Measurements from ENCODE around the gene FMNL2. TPM values are rescaled to one million over a fixed set of nuclear protein-coding genes. Genes with fewer than 3 reads are reported as not detected.

FMNL2 gene
- polyA plus RNA-seq, 1 donor from 2014 or later = 0.24 TPM

DNA sequence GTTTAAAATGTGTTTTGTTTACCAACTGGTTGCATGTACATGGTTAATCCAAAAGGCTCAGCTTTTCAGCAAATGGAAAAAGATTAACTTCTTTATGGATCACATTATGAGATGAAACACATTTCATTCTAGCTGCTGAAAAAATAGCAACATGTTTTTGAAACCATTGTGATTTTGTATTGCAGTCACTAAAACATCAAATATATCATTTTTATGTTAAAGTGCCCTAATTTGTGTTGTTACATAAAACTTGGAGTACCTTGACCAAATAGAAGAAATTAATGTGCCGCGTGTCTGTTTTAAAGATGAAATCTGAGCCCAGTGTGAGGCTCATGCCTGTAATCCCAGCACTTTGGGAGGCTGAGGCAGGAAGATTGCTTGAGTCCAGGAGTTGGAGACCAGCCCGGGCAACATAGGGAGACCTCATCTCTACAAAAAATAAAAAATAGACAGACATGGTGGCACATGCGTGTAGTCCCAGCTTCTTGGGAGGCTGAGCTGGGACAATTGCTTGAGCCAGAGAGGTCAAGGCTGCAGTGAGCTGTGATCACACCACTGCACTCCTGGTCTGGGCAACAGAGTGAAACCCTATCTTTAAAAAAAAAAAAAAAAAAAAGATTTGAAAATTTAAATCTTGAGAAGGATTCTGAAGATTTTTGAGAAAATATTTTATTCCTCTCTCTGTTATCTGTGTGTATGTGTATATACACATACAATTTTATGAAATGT lies 96.6 kb downstream of the FMNL2 start:
- H3K4me1 Mint-ChIP-seq = peaks cover 0 to 5% (median 2%) of the 10 kb centered on the region in 3 donors
- H3K9me3 Mint-ChIP-seq = no peaks in the 10 kb centered on the region
- no peaks in the 10 kb centered on the region for H3K36me3 Mint-ChIP-seq
- H3K27me3 Mint-ChIP-seq = no peaks in the 10 kb centered on the region
- peak overlapping the region in 1 of 4 donors; percentile 19 for H3K4me3 Mint-ChIP-seq
- no peak overlapping the region for H3K27ac Mint-ChIP-seq

DNA sequence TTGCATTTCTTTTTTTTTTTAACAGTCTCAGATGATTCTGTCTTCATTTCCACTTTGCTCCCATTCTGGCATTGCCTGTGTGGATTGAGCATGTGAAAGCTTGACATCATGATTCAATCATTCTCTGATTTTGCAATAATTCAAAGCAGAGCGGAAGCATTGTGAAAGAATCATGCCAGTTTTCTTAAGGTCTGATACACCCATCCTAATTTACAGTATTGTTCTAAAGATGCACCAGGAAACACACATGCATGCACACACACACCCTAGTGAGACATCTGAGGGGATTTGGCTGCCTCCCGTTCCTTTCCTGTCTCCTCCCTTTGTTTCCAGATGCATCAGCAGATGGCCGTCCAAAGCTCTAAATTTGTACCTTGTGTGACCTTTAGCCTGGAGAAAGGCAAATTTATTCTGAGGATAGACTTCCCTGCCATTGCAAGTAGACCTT lies 97.3 kb downstream of the FMNL2 start:
- H3K4me3 Mint-ChIP-seq = no peak overlapping the region
- peak overlapping the region in 1 of 3 donors; percentile 41 for H3K27ac Mint-ChIP-seq
- no peaks in the 10 kb centered on the region for H3K9me3 Mint-ChIP-seq
- peaks cover 0 to 5% (median 2%) of the 10 kb centered on the region in 3 donors for H3K4me1 Mint-ChIP-seq
- no peaks in the 10 kb centered on the region for H3K36me3 Mint-ChIP-seq
- H3K27me3 Mint-ChIP-seq = no peaks in the 10 kb centered on the region

DNA sequence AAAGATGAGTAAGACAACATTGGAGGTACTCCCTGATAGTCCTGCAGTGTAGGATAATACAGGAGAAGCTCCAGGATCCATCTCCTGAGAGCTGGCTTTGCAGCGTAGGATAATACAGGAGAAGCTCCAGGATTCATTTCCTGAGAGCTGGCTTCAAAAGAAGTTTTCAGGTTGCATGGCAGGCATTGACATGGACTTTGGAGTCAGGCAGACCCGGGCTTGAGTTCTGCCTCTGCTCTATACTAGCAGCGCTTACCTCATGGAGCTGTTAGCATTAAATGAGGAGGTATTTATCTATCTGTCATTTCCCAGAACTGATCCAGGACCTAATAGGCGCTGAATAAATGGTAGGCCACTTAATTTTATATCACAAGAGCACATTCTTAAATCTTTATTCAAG lies 97.8 kb downstream of the FMNL2 start:
- H3K4me3 Mint-ChIP-seq = no peak overlapping the region
- H3K27ac Mint-ChIP-seq = no peak overlapping the region
- no peaks in the 10 kb centered on the region for H3K27me3 Mint-ChIP-seq
- H3K36me3 Mint-ChIP-seq = no peaks in the 10 kb centered on the region
- no peaks in the 10 kb centered on the region for H3K9me3 Mint-ChIP-seq
- H3K4me1 Mint-ChIP-seq = peaks cover 0 to 5% (median 2%) of the 10 kb centered on the region in 3 donors

DNA sequence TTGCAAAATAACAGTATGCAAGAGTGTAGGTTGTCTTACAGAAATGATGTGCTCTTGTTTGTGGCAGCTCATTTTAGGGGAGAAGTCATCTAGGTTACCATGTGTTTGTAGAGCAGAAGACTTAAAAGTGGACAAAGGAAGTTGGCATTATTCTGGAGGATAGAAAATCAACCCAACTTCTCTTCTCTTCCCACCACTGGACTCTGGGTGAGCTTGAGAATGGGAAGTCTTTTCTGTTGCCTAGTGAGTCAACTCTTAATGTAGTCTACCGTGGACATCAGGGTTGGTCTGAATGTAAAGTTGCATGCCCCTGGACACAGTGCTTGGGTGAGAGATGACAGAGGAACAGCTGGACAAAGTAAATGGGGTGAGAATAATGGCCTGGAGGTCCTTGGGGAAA lies 98.3 kb downstream of the FMNL2 start:
- H3K9me3 Mint-ChIP-seq = no peaks in the 10 kb centered on the region
- H3K4me3 Mint-ChIP-seq = no peak overlapping the region
- no peaks in the 10 kb centered on the region for H3K27me3 Mint-ChIP-seq
- no peaks in the 10 kb centered on the region for H3K36me3 Mint-ChIP-seq
- H3K4me1 Mint-ChIP-seq = peaks cover 0 to 5% (median 2%) of the 10 kb centered on the region in 3 donors
- no peak overlapping the region for H3K27ac Mint-ChIP-seq

DNA sequence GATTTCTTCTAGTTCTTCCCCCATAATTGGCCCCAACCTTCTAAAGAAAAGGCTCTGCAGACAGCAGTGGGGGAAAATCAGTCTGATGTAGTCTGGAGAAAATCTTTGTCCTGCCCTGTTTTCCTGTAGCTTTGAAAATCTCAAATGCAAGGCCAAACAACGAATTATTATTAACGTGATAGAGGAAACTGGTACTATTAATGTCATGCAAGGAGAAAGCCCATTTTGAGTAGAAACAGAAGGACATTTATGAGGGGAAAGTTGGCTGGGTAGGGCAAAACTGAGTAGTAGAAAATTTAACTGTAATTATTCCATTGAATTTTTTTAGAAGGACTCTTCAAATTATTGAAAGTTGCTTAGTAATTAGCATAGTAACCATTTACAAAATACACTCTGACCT lies 98.8 kb downstream of the FMNL2 start:
- no peaks in the 10 kb centered on the region for H3K36me3 Mint-ChIP-seq
- H3K9me3 Mint-ChIP-seq = no peaks in the 10 kb centered on the region
- peaks cover 0 to 4% (median 2%) of the 10 kb centered on the region in 3 donors for H3K4me1 Mint-ChIP-seq
- H3K4me3 Mint-ChIP-seq = no peak overlapping the region
- no peaks in the 10 kb centered on the region for H3K27me3 Mint-ChIP-seq
- no peak overlapping the region for H3K27ac Mint-ChIP-seq

DNA sequence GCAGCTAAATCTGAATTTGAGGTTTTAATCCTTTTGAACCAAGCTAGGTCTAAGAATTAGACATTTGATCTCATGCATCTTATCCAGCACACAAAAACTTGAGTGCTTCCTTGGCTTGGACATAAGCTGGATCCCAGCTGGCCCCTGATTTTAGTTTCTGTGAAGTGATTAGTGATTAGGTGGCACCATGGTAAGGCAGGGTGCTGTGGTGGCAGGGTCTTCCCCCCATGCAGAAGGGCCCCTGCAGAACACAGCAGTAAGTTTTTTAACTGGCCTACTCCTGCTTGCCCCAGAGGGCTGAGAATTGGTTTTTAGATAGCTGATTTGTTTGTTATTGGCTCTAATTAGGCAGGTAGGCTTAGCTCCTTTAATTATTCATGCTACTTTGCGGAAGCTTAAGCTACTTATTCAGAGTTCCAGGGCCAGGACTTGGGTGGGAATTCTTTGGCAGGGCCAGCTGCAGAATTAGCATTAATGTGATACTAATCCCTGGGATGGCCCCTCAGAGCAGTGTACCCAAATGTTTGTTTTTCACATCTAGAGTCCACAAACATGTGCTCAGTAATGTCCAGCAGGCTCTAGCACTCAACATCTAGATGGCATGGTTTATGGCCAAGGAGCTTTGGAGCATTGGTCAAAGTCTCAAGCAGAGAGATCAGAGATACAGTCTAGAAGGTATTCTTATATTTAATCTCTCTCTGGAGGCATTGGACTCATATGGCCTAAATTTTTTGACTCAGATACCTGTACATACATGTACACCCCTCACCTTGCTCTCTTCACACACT lies 99.6 kb downstream of the FMNL2 start:
- H3K27ac Mint-ChIP-seq = no peak overlapping the region
- no peaks in the 10 kb centered on the region for H3K36me3 Mint-ChIP-seq
- no peaks in the 10 kb centered on the region for H3K27me3 Mint-ChIP-seq
- H3K9me3 Mint-ChIP-seq = no peaks in the 10 kb centered on the region
- H3K4me1 Mint-ChIP-seq = peaks cover 0 to 2% (median 1%) of the 10 kb centered on the region in 3 donors
- H3K4me3 Mint-ChIP-seq = no peak overlapping the region

DNA sequence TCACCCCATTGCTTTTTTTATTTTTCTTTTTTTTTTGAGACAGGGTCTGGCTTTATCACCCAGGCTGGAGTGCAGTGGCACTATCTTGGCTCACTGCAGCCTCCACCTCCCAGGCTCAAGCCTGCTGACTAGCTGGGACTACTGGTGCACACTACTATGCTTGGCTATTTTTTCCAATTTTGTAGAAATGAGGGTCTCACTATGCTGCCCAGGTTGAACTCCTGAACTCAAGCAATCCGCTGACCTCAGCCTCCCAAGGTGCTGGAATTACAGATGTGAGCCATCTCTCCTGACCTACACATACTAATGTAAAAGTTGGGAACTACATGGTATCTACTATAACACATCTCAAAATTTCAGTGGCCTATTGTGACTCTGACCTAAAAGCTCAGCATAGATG lies 101.2 kb downstream of the FMNL2 start:
- Mint-ChIP-seq H3K4me3 (no peak overlapping the region), H3K36me3 (no peaks in the 10 kb centered on the region), H3K4me1 (peaks cover 0 to 3% (median 1%) of the 10 kb centered on the region in 3 donors), H3K9me3 (no peaks in the 10 kb centered on the region), H3K27me3 (no peaks in the 10 kb centered on the region), H3K27ac (no peak overlapping the region)

DNA sequence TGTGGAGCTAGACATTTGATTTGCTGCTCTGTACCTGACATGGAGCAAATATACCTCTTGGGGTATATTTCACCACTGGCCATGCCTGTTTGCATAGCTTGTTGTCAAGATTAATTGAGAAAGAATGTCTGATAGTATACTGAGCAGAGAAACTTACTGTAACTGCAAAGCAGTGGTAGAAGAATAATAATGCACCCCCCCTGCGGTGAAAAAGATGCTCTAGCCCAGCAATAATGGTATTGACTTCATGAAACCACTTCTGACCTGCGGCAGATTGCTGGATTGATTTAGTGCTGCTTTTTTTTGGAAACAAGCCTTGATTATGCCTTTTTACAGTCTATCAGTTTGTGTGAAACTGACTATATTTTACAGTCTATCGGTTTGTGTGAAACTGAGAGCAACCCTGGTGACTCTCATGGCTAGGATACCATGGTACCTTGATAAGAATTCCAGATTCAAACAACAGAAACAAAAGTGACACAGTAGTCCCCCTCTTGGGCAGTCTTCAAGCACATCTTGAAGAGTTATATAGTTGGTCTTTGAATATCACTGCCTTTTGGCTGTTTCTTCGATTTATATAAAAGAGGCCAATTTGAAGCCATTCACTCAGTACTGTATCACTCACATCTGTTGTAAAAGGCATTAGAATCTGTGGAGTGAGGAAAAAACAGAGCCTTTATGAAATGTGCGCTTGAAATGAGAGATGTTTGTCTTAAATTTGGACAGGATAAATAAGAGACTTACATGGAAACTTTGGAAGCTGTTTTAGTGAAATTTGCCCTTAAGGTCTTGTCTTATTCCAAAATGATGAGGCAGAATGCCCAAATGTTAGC lies 102.5 kb downstream of the FMNL2 start:
- Mint-ChIP-seq H3K9me3 (no peaks in the 10 kb centered on the region), H3K4me1 (peaks cover 0 to 5% (median 2%) of the 10 kb centered on the region in 3 donors), H3K4me3 (no peak overlapping the region), H3K27ac (no peak overlapping the region), H3K36me3 (no peaks in the 10 kb centered on the region), H3K27me3 (no peaks in the 10 kb centered on the region)

DNA sequence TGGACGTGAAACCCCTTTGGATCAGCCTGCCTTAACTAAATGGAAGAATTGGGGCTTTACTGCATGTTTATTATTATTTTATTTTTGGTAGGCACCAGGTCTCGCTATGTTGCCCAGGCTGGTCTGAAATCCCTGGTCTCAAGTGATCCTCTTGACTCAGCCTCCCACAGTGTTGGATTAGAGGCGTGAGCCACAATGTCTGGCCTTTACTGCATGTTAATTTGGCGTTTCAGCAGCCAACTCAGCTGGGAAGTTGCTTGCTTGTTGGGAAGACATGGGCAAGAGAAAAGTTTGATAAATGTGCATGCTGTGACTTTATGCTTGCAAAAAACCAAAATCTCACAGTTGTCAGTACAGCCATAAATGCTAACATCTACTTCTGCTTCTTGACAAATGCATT lies 105.1 kb downstream of the FMNL2 start:
- Mint-ChIP-seq H3K36me3 (no peaks in the 10 kb centered on the region), H3K9me3 (no peaks in the 10 kb centered on the region), H3K4me3 (no peak overlapping the region), H3K27me3 (peaks cover 5% of the 10 kb centered on the region), H3K27ac (no peak overlapping the region), H3K4me1 (peaks cover 0 to 5% (median 2%) of the 10 kb centered on the region in 3 donors)

DNA sequence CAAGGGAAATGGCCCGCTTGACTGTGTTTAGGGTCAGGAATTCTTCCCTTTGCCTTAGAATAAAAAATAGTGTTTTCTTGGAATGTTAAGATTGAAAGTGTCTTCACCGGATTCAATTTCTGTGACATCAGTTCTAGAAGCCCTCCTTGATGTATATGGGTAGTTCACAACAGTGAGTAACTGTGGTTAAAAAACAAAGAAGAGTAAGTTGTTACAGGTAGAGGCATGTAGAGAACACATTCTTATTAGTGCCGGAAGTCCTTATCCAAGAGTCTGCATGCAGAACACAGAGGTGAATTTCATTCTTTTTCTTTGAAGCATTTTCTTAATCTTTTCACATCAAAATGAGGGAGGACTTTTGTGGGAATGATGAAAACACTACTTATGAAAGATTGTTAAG lies 105.5 kb downstream of the FMNL2 start:
- Mint-ChIP-seq H3K36me3 (no peaks in the 10 kb centered on the region), H3K27me3 (peaks cover 5% of the 10 kb centered on the region), H3K4me1 (peaks cover 0 to 5% (median 2%) of the 10 kb centered on the region in 3 donors), H3K4me3 (no peak overlapping the region), H3K9me3 (no peaks in the 10 kb centered on the region), H3K27ac (no peak overlapping the region)

DNA sequence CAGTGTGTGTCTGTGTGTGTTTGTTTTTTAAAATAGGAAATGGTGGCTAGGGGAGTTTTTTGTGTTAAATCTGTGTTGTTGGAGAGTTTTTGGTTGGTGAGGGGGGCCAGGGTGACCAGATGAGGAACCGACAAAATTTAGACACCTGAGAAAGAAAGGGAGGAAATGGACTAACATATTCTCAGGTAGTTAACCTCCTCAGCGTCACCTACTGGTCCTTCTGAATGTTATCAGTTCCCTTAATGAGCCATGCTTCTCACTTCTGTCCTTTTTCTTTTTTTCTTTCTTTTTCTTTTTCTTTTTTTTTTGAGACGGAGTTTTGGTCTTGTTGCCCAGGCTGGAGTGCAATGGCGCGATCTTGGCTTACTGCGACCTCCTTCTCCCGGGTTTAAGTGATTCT lies 107.0 kb downstream of the FMNL2 start:
- no peaks in the 10 kb centered on the region for H3K36me3 Mint-ChIP-seq
- no peak overlapping the region for H3K27ac Mint-ChIP-seq
- H3K9me3 Mint-ChIP-seq = no peaks in the 10 kb centered on the region
- peaks cover 5% of the 10 kb centered on the region for H3K27me3 Mint-ChIP-seq
- H3K4me3 Mint-ChIP-seq = no peak overlapping the region
- H3K4me1 Mint-ChIP-seq = peaks cover 0 to 6% (median 2%) of the 10 kb centered on the region in 3 donors

DNA sequence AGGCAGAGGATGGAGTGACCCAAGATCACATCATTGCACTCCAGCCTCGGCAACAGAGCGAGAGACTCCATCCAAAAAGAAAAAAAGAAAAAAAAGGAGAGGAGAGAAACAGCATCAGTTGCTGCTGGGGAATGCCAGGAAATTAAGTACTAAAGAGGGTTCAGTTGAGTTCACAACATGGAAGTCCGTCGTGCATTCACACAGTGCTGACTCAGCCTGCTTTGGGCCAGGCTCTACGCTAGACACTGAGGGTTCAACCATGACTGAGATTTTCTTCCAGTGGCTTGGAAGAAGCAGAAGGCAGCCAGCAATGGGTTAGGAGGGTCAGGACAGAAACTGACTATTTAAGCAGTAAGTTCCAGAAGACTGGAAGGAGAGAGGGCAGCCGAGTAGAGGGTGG lies 108.8 kb downstream of the FMNL2 start:
- Mint-ChIP-seq H3K4me1 (peaks cover 0 to 6% (median 2%) of the 10 kb centered on the region in 3 donors), H3K27ac (peak overlapping the region in 1 of 3 donors; percentile 45)

DNA sequence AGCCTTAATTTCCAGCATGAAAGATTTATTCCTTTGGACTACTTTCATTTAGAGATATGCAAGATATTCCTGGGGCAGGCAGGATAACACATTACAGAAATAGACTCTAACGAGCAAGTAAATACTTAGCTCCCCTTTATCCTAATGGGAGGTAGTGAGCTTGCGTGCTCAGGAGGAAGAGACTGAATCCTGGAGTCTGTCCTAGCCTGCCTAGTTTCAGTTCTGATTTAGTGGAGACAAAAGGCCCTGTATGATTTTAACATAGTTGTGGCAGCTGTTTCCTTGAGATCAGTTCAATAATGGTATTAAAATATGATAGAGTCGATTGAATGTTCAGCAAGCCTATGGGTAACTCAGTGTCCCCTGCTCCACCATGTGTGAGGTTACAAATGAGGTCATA lies 109.5 kb downstream of the FMNL2 start:
- peaks cover 2% of the 10 kb centered on the region for H3K36me3 Mint-ChIP-seq
- peaks cover 5% of the 10 kb centered on the region for H3K27me3 Mint-ChIP-seq
- no peaks in the 10 kb centered on the region for H3K9me3 Mint-ChIP-seq
- no peak overlapping the region for H3K4me3 Mint-ChIP-seq
- H3K27ac Mint-ChIP-seq = no peak overlapping the region
- peaks cover 0 to 6% (median 2%) of the 10 kb centered on the region in 3 donors for H3K4me1 Mint-ChIP-seq

More for the DNA sequence above, 108.8 kb downstream of the FMNL2 start:
- Mint-ChIP-seq H3K36me3 (peaks cover 2% of the 10 kb centered on the region), H3K4me3 (no peak overlapping the region), H3K9me3 (no peaks in the 10 kb centered on the region), H3K27me3 (peaks cover 5% of the 10 kb centered on the region)

DNA sequence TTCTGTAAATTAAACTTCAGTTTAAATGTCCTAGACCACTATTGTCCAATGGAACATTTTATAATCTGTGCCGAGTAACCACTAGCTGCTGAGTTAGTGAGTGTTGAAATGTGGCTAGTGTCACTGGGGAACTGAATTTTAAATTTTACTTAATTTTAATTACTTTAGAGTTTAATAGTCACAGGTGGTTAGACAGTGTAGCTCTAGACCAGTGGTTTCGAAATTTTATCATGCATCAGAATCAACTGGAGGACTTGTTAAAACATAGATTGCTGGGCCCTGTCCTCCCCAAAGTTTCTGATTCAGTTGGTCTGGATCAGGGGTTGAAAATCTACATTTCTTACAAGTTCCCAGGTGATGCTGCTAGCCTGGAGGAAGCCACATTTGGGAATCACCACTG lies 110.4 kb downstream of the FMNL2 start:
- Mint-ChIP-seq H3K4me1 (peaks cover 0 to 6% (median 2%) of the 10 kb centered on the region in 3 donors), H3K27me3 (peaks cover 5% of the 10 kb centered on the region), H3K4me3 (no peak overlapping the region), H3K27ac (no peak overlapping the region), H3K9me3 (no peaks in the 10 kb centered on the region), H3K36me3 (peaks cover 2% of the 10 kb centered on the region)

DNA sequence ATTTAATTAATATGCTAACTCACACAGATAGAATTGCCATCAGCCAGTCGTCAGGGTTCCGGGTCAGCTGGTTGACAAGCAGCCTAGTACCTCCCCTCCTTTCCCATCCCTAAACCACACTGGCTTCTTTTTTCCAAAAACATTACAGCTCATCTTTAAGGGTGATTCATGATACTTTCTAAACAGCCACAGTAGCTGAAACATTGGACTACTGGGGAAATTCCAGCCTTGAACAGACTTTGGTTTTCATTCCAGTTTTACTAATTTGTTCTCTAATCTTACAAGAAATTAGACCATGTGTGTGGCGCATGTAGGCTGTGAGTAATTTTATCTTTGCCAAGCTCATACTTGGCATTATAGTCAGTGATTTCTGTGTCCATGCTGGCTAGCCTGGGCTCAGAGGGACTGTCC lies 110.8 kb downstream of the FMNL2 start:
- Mint-ChIP-seq H3K4me3 (no peak overlapping the region), H3K36me3 (peaks cover 2% of the 10 kb centered on the region), H3K4me1 (peaks cover 0 to 6% (median 2%) of the 10 kb centered on the region in 3 donors), H3K9me3 (no peaks in the 10 kb centered on the region), H3K27ac (no peak overlapping the region), H3K27me3 (peaks cover 5% of the 10 kb centered on the region)
